Astrocyte of the spinal cord (primary cell): ENCODE data around the gene FAM222B.

Experiments
- DNase-seq: peaks from one replicate; pipeline ENCODE4 v3.0.0; 2011; ENCODE audit warnings: low read depth, low spot score
- H3K4me3 ChIP-seq: 2 replicates; pipeline ENCODE4 v1.5.1; 2011; ENCODE audit warnings: low read depth, mild to moderate bottlenecking, low read length, moderate library complexity
- in situ Hi-C: cut with HindIII; loops from 2 replicates; pipeline ENCODE4 v1.10.0; 2017; ENCODE audit warnings: low sequenced_read_pairs
- TF ChIP-seq, protein P1 (sequence below): IDR thresholded peaks from 2 replicates; pipeline ENCODE4 v1.5.1; 2012; ENCODE audit warnings: low read depth, mild to moderate bottlenecking, low read length, inconsistent platforms

Gene FAM222B

DNA sequence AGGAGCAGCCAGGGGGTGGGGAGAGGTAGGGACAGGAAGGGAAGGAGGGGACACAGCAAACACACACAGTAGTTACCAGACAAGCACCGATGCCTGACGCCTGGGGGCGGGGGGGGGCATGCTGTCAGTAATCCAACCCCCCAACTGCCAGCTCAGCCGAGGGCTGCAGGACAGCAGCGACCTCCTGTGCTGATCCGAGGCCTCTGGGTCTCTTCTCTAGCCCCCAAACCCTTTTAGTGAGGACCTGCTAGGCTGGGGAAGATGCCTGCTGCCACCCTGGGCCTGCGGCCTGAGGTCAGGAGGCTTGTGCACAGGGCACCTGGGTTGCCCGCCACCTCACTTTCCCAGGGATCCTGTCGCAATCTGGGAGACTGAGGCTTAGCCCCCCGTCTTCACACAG, 43.4 kb upstream of the FAM222B start:
- H3K4me3 ChIP-seq: no peak overlapping the region
- TF ChIP-seq, protein P1, sequence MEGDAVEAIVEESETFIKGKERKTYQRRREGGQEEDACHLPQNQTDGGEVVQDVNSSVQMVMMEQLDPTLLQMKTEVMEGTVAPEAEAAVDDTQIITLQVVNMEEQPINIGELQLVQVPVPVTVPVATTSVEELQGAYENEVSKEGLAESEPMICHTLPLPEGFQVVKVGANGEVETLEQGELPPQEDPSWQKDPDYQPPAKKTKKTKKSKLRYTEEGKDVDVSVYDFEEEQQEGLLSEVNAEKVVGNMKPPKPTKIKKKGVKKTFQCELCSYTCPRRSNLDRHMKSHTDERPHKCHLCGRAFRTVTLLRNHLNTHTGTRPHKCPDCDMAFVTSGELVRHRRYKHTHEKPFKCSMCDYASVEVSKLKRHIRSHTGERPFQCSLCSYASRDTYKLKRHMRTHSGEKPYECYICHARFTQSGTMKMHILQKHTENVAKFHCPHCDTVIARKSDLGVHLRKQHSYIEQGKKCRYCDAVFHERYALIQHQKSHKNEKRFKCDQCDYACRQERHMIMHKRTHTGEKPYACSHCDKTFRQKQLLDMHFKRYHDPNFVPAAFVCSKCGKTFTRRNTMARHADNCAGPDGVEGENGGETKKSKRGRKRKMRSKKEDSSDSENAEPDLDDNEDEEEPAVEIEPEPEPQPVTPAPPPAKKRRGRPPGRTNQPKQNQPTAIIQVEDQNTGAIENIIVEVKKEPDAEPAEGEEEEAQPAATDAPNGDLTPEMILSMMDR: no peak
- in situ Hi-C loops: no loop called here
- no peak for DNase-seq

DNA sequence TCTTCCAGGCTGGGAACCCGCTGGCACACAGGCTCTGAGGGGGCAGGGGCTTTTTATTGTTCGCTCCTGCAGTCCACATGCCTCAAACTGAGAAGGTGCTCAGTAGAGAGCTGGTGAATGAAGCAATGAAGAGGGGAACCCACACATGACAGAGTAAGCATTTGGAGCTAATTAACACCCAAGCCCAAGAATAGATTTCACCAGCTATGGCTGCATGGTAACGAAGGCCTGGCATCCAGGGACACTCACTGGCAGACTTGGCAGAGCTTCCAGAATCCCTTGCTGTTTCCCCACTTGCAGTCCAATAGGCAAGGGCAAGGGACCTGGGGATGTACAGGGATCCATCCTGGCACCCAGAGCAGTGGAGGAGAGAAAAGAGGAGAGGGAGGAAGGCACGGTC, 42.8 kb upstream of the FAM222B start:
- TF ChIP-seq, protein P1: no peak
- no peak overlapping the region for H3K4me3 ChIP-seq
- in situ Hi-C loops: no loop called here

DNA sequence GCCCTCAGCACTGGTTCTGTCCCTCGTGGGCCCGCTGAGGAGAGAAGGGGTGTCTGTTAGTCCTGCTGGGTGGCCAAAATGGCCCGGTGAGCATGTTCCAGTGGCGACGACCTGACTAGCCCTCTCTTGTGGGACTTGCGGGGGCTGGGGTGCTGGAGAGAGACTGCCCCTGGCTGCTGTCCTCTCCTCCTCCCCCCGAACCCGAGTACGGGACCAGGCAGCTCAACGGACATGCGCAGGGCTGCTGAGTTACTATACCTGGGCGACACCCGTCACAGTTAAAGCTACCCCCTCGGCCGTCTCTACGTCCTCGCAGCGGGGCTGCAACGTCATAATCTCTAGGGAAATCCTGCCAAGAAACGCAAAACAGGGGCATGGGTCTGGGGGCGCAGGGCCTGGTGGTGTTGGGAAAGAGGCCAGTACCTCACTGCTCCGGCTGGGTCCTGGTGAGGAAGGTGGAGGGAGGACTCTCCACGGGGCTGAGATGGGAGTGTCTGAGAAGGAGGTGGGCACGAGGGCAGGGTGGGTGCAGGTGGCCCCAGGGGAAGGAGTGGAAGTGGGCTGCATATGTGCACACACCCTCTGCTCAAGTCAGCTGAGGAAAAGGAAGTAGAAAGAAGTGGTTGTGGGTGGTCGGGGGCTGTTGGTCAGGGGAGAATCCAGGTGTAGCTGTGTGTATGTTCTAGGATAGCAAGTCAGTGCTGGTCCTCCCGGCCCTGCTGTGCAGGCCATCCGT, 41.5 kb upstream of the FAM222B start:
- no peak overlapping the region for H3K4me3 ChIP-seq
- TF ChIP-seq, protein P1: no peak
- DNase-seq: no peak
- in situ Hi-C loops: no loop called here

More for the DNA sequence above, 42.8 kb upstream of the FAM222B start:
- DNase-seq: no peak

DNA sequence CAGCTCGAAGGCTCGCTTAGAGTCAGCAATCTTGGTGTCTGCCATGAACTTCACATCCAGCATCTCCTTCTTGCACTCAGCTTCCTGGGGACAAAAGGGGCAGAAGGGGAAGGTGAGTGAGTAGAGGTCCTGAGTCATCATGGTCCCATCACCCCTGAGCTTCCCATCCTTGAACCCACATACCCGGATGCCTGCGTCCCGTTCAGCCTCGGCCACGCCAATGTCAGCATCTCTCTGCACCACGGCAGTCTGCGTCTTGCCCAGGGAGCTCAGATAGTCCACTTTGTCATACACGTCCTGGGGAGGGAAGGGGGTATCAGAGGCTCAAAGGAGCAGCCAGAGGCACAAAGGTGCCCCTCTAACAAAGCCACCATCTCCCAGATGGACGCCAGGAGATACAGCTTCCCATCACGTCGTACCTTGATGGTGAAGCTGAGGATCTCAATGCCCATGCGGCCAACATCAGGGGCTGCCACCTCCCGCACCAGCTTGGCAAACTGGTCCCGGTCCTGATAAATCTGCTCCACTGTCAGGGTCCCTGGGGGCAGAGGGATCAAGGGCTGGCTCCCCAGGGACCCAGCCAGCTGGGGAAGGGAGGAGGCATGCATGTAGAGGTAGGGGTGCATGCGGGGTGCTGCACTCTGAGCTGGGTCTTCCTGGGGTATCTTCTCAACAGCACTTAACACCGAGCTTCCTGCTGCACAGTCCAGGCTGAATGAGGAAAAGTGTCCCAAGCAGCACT, 39.7 kb upstream of the FAM222B start:
- no peak overlapping the region for H3K4me3 ChIP-seq
- in situ Hi-C loops: no loop called here
- TF ChIP-seq, protein P1: no peak
- DNase-seq: no peak

DNA sequence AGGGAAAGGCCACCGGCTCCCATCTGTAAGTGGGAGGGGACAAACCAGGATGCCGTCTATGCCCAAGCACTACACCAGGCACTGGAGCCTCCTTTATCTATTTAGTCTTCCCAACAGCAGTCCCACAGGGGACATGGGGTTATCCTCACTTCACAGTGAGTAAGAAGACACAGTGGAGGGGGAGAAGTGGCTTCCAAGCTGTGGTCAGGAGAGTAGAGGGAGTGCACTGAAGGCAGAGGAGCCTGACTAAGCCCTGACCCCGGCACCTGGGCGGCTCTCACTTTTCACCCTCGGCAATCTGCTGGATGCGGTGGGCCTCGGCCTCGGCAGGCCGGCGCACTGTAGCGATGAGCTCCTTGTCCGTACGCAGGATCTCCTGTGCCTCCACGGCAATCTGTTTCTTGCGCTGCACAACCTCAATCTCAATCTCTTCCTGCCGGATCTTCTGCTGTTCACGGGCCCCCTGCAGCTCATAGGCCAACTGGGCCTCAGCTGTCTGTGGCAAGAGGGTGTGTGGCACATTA, 39.0 kb upstream of the FAM222B start:
- no peak for DNase-seq
- in situ Hi-C loops: no loop called here
- TF ChIP-seq, protein P1: no peak
- H3K4me3 ChIP-seq: no peak overlapping the region

DNA sequence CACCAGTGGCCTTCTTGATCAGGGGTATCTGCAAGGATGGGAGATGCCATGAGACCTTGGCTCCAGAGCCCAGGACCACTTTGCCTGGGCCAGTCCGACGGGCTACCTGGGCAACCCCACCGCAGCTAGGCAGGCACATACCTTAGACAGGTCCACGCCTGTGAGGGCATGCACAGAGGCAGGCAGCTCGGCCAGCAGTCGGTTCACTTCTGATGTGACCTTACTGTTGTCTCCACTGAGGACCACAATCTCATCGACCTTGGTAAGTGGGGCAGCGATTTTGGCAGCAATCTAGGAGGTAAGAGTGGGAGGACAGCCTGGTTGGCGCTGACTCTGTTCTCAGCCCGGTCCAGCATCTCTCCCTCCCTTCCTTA, 38.0 kb upstream of the FAM222B start:
- DNase-seq: no peak
- TF ChIP-seq, protein P1: no peak
- no peak overlapping the region for H3K4me3 ChIP-seq
- in situ Hi-C loops: no loop called here
